H1 (cell line): ENCODE data around the gene HNF4A. TPM values are rescaled to one million over a fixed set of nuclear protein-coding genes. Genes with fewer than 3 reads are reported as not detected.

Experiments
- ASH2L ChIP-seq: fragments of 200-600, 300-600 bp; sonication (generic); IDR thresholded peaks from one replicate; pipeline ENCODE4 v1.7.1; 2017; ENCODE audit warnings: low read length
- CHD1 ChIP-seq: IDR thresholded peaks from 2 replicates; pipeline ENCODE4 v1.6.1; 2012; ENCODE audit warnings: low read depth, low read length, improper control_type of control experiment
- CHD2 ChIP-seq: IDR thresholded peaks from 2 replicates; pipeline ENCODE4 v1.6.1; 2012; ENCODE audit warnings: low read length, improper control_type of control experiment
- NRF1 ChIP-seq: IDR thresholded peaks from 2 replicates; pipeline ENCODE4 v1.6.1; 2011; ENCODE audit warnings: mild to moderate bottlenecking, low read depth, low read length, improper control_type of control experiment
- SP2 ChIP-seq: IDR thresholded peaks from 2 replicates; pipeline ENCODE4 v1.6.1; 2012; ENCODE audit warnings: mild to moderate bottlenecking, low read length, inconsistent platforms
- TAF7 ChIP-seq: optimal IDR thresholded peaks from 2 replicates; pipeline ENCODE3; 2011; ENCODE audit warnings: low read depth, mild to moderate bottlenecking, inconsistent platforms, low read length, moderate library complexity, borderline replicate concordance
- polyA plus RNA-seq, 7 experiments: library from polyadenylated mRNA; depleted of rRNA in 3 of 7; stranded (reverse) in 5 of 7; unstranded in 2 of 7; fragments of >200 nt in 5 of 7; fragments of 200-250 nt in 2 of 7; gene quantifications; 1 replicate in 5 of 7; 2 replicates in 1 of 7; 4 replicates in 1 of 7; pipeline versions ENCODE4 v1.2.1 to v1.2.3, GENCODE V29; 2011 to 2013; ENCODE audit warnings: missing spikeins in 2 of 7, mixed read lengths in 2 of 7
- total RNA-seq: library from RNA; stranded (reverse); fragmentation: NEBNext Ultra II Directional; extraction: Animal tissue kit (Norgen Biotek cat#: 25700); gene quantifications from 2 replicates; pipeline ENCODE4 v1.2.1, GENCODE V29; 2021
- TF ChIP-seq, protein P1 (sequence below): fragments of 300-600 bp; sonication (generic); IDR thresholded peaks from 2 replicates; pipeline ENCODE4 v1.7.1; 2012; ENCODE audit warnings: low read length, moderate library complexity, mild to moderate bottlenecking, inconsistent platforms; ENCODE audit not compliant: insufficient replicate concordance

HNF4A gene
- total and polyA plus RNA-seq, 2 of the 8 experiments (the other 6 are each of a cell fraction or from before 2014, with no cell fraction given) = 0.03 TPM; not detected in 1

GRCh38 chr20:44431118-44431501, 75.6 kb downstream of the HNF4A start (continued):
- TF ChIP-seq, protein P1, sequence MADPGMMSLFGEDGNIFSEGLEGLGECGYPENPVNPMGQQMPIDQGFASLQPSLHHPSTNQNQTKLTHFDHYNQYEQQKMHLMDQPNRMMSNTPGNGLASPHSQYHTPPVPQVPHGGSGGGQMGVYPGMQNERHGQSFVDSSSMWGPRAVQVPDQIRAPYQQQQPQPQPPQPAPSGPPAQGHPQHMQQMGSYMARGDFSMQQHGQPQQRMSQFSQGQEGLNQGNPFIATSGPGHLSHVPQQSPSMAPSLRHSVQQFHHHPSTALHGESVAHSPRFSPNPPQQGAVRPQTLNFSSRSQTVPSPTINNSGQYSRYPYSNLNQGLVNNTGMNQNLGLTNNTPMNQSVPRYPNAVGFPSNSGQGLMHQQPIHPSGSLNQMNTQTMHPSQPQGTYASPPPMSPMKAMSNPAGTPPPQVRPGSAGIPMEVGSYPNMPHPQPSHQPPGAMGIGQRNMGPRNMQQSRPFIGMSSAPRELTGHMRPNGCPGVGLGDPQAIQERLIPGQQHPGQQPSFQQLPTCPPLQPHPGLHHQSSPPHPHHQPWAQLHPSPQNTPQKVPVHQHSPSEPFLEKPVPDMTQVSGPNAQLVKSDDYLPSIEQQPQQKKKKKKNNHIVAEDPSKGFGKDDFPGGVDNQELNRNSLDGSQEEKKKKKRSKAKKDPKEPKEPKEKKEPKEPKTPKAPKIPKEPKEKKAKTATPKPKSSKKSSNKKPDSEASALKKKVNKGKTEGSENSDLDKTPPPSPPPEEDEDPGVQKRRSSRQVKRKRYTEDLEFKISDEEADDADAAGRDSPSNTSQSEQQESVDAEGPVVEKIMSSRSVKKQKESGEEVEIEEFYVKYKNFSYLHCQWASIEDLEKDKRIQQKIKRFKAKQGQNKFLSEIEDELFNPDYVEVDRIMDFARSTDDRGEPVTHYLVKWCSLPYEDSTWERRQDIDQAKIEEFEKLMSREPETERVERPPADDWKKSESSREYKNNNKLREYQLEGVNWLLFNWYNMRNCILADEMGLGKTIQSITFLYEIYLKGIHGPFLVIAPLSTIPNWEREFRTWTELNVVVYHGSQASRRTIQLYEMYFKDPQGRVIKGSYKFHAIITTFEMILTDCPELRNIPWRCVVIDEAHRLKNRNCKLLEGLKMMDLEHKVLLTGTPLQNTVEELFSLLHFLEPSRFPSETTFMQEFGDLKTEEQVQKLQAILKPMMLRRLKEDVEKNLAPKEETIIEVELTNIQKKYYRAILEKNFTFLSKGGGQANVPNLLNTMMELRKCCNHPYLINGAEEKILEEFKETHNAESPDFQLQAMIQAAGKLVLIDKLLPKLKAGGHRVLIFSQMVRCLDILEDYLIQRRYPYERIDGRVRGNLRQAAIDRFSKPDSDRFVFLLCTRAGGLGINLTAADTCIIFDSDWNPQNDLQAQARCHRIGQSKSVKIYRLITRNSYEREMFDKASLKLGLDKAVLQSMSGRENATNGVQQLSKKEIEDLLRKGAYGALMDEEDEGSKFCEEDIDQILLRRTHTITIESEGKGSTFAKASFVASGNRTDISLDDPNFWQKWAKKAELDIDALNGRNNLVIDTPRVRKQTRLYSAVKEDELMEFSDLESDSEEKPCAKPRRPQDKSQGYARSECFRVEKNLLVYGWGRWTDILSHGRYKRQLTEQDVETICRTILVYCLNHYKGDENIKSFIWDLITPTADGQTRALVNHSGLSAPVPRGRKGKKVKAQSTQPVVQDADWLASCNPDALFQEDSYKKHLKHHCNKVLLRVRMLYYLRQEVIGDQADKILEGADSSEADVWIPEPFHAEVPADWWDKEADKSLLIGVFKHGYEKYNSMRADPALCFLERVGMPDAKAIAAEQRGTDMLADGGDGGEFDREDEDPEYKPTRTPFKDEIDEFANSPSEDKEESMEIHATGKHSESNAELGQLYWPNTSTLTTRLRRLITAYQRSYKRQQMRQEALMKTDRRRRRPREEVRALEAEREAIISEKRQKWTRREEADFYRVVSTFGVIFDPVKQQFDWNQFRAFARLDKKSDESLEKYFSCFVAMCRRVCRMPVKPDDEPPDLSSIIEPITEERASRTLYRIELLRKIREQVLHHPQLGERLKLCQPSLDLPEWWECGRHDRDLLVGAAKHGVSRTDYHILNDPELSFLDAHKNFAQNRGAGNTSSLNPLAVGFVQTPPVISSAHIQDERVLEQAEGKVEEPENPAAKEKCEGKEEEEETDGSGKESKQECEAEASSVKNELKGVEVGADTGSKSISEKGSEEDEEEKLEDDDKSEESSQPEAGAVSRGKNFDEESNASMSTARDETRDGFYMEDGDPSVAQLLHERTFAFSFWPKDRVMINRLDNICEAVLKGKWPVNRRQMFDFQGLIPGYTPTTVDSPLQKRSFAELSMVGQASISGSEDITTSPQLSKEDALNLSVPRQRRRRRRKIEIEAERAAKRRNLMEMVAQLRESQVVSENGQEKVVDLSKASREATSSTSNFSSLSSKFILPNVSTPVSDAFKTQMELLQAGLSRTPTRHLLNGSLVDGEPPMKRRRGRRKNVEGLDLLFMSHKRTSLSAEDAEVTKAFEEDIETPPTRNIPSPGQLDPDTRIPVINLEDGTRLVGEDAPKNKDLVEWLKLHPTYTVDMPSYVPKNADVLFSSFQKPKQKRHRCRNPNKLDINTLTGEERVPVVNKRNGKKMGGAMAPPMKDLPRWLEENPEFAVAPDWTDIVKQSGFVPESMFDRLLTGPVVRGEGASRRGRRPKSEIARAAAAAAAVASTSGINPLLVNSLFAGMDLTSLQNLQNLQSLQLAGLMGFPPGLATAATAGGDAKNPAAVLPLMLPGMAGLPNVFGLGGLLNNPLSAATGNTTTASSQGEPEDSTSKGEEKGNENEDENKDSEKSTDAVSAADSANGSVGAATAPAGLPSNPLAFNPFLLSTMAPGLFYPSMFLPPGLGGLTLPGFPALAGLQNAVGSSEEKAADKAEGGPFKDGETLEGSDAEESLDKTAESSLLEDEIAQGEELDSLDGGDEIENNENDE = no peak
- TF ChIP-seq ASH2L (no peak), TAF7 (no peak), CHD2 (no peak), NRF1 (no peak), CHD1 (no peak), SP2 (no peak)
